GM19239 (cell line): ENCODE data around the gene TOM1L2.
"Not testable (repeated sequence)": the region's sequence is repeated elsewhere in the genome, so short reads cannot be mapped to it uniquely, and the experiment has no call there.

Experiments used
- DNase-seq: peaks from one replicate; pipeline ENCODE4 v3.0.0; 2011; ENCODE audit warnings: low spot score; ENCODE audit not compliant: insufficient read length
- FAIRE-seq: peaks from 2 replicates; lab custom pipeline; 2011; peaks lifted over from hg19 to GRCh38; lab: Jason Lieb, UNC

TOM1L2 gene

GRCh38 chr17:17814162-17815061, 157.8 kb downstream of the TOM1L2 start:
- DNase-seq (no peak), FAIRE-seq (no peak)

- FAIRE-seq (no peak), DNase-seq (no peak)
Measured at GRCh38 chr17:17813725-17814095, 158.5 kb downstream of the TOM1L2 start.

GRCh38 chr17:17813055-17813724, 159.0 kb downstream of the TOM1L2 start:
- FAIRE-seq (no peak), DNase-seq (no peak)

GRCh38 chr17:17812211-17813054, 159.8 kb downstream of the TOM1L2 start:
- FAIRE-seq, result peak; percentile 83
- DNase-seq, result peak; percentile 99

- FAIRE-seq (no peak), DNase-seq (peak; percentile 46)
Measured at GRCh38 chr17:17811381-17812210, 160.6 kb downstream of the TOM1L2 start.

- DNase-seq (no peak), FAIRE-seq (no peak)
Measured at GRCh38 chr17:17810895-17811248, 161.3 kb downstream of the TOM1L2 start.

GRCh38 chr17:17810084-17810894, 161.9 kb downstream of the TOM1L2 start:
- FAIRE-seq (no peak), DNase-seq (no peak)

- FAIRE-seq (no peak), DNase-seq (no peak)
Measured at GRCh38 chr17:17809531-17810083, 162.6 kb downstream of the TOM1L2 start.

GRCh38 chr17:17808706-17809432, 163.3 kb downstream of the TOM1L2 start:
- FAIRE-seq (peak; percentile 92), DNase-seq (peak; percentile 89)

- FAIRE-seq, DNase-seq: not testable (repeated sequence)
Measured at GRCh38 chr17:17808200-17808599, 164.0 kb downstream of the TOM1L2 start.

- DNase-seq (no peak), FAIRE-seq (no peak)
Measured at GRCh38 chr17:17807440-17807839, 164.8 kb downstream of the TOM1L2 start.

- DNase-seq (no peak), FAIRE-seq (no peak)
Measured at GRCh38 chr17:17806611-17807274, 165.5 kb downstream of the TOM1L2 start.

- DNase-seq (no peak), FAIRE-seq (no peak)
Measured at GRCh38 chr17:17806035-17806434, 166.2 kb downstream of the TOM1L2 start.

GRCh38 chr17:17805575-17805974, 166.6 kb downstream of the TOM1L2 start:
- DNase-seq (no peak), FAIRE-seq (no peak)

GRCh38 chr17:17804007-17804406, 168.2 kb downstream of the TOM1L2 start:
- DNase-seq, result no peak
- FAIRE-seq, result no peak

- FAIRE-seq, result no peak
Measured at GRCh38 chr17:17801800-17802481, 170.3 kb downstream of the TOM1L2 start.

GRCh38 chr17:17800504-17801021, 171.6 kb downstream of the TOM1L2 start:
- FAIRE-seq (no peak), DNase-seq (no peak)

More at GRCh38 chr17:17801800-17802481, 170.3 kb downstream of the TOM1L2 start:
- DNase-seq, result no peak
